GM21825 (cell line): ENCODE data around the gene ALKBH6.

Experiments
- ATAC-seq: cut with Tn5 transposase; IDR thresholded peaks from one replicate; pipeline ENCODE4 v1.9.1; 2021; ENCODE audit warnings: mild to moderate bottlenecking, moderate library complexity; ENCODE audit not compliant: unreplicated experiment

Gene ALKBH6

GRCh38 chr19:35960432-35960972 is 53.5 kb downstream of the ALKBH6 start:
- ATAC-seq: no peak

- no peak for ATAC-seq
Observed at GRCh38 chr19:35959968-35960320, 54.1 kb downstream of the ALKBH6 start.
